PC-3 (cell line): ENCODE results near the gene PTF1A.

ENCODE experiments used
- EZH2 ChIP-seq: fragments of 300-600 bp; sonication (generic); IDR thresholded peaks from one replicate; pipeline ENCODE4 v1.6.1; 2017; ENCODE audit warnings: antibody characterized with exemption, mild to moderate bottlenecking, low read length; ENCODE audit not compliant: unreplicated experiment
- EZH2phosphoT487 ChIP-seq: fragments of 300-600 bp; sonication (generic); IDR thresholded peaks from 2 replicates; pipeline ENCODE4 v1.6.1; 2018; ENCODE audit warnings: mild to moderate bottlenecking, antibody characterized with exemption, low read length, borderline replicate concordance
- TF ChIP-seq, protein P1 (sequence below): fragments of 300-600 bp; sonication (generic); conservative IDR thresholded peaks from 2 replicates; pipeline ENCODE4 v1.5.1; 2017; ENCODE audit warnings: antibody characterized with exemption, low read depth, mild to moderate bottlenecking, low read length

DNA sequence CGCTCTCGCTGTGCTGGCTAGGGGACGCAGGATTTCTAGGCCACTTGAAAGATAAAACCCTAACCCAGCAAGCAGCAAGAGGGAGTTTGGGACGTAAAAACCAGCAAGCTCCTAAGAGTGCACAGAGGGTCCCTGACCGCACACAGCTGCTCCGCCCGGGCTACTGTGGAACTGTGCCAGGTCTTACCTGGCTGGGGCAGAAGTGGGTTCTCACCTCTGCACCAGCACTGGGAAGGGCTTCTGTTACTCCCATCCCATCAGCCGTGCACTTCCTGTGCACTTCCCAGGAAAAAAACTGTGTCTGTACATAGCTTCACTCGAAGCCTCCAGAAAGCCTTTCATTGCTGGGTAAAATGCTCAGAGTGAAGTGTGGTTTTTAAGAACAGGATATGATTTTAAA is 45.9 kb upstream of the PTF1A start:
- TF ChIP-seq, protein P1, sequence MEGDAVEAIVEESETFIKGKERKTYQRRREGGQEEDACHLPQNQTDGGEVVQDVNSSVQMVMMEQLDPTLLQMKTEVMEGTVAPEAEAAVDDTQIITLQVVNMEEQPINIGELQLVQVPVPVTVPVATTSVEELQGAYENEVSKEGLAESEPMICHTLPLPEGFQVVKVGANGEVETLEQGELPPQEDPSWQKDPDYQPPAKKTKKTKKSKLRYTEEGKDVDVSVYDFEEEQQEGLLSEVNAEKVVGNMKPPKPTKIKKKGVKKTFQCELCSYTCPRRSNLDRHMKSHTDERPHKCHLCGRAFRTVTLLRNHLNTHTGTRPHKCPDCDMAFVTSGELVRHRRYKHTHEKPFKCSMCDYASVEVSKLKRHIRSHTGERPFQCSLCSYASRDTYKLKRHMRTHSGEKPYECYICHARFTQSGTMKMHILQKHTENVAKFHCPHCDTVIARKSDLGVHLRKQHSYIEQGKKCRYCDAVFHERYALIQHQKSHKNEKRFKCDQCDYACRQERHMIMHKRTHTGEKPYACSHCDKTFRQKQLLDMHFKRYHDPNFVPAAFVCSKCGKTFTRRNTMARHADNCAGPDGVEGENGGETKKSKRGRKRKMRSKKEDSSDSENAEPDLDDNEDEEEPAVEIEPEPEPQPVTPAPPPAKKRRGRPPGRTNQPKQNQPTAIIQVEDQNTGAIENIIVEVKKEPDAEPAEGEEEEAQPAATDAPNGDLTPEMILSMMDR = no peak
- no peak for TF ChIP-seq EZH2phosphoT487
- TF ChIP-seq EZH2 = no peak
